DOHH2 (cell line): ENCODE measurements around the gene CHD3.

Experiments used
- CTCF ChIP-seq: fragments of 200-600 bp; sonication (generic); IDR thresholded peaks from one replicate; pipeline ENCODE4 v1.5.1; 2014; ENCODE audit warnings: antibody characterized with exemption, mild to moderate bottlenecking, low read depth, low read length; ENCODE audit not compliant: poor library complexity, severe bottlenecking
- EZH2phosphoT487 ChIP-seq: fragments of 200-600 bp; sonication (generic); IDR thresholded peaks from 2 replicates; pipeline ENCODE4 v1.6.1; 2017; ENCODE audit warnings: borderline replicate concordance, mild to moderate bottlenecking, antibody characterized with exemption, low read length, moderate library complexity, mixed read lengths

- no peak for TF ChIP-seq CTCF
- TF ChIP-seq EZH2phosphoT487: no peak
Measured at GRCh38 chr17:7889166-7889955, 772 bp downstream of the CHD3 start.
